Uterus (tissue), 4 donors: ENCODE measurements around the gene SH3PXD2A. TPM values are rescaled to one million over a fixed set of nuclear protein-coding genes. Genes with fewer than 3 reads are reported as not detected.

ENCODE experiments used
- DNase-seq, 2 donors: peaks; one replicate each; pipeline ENCODE4 v3.0.0-alpha.2; 2019 to 2020
- H3K27ac ChIP-seq, 2 donors: fragments of 200-600 bp; sonication (generic); 1 replicate in 1 of 2; 2 replicates in 1 of 2; pipeline ENCODE4 v1.5.1; 2016 to 2018
- H3K27me3 ChIP-seq, 2 donors: fragments of 200-600 bp; sonication (generic); one replicate each; pipeline ENCODE4 v1.5.1; 2018 to 2019; ENCODE audit warnings: control low read depth in 1 of 2
- H3K36me3 ChIP-seq, 2 donors: fragments of 200-600 bp; sonication (generic); one replicate each; pipeline ENCODE4 v1.5.1; 2019; ENCODE audit warnings: control low read depth in 1 of 2
- H3K4me1 ChIP-seq, 2 donors: fragments of 200-600 bp; sonication (generic); one replicate each; pipeline ENCODE4 v1.5.1; 2018 to 2019; ENCODE audit warnings: control low read depth in 1 of 2
- H3K4me3 ChIP-seq, 2 donors: fragments of 200-600 bp; sonication (generic); 1 replicate in 1 of 2; 2 replicates in 1 of 2; pipeline ENCODE4 v1.5.1; 2018 to 2019; ENCODE audit warnings: mild to moderate bottlenecking in 1 of 2
- H3K9me3 ChIP-seq, 2 donors: fragments of 200-600 bp; sonication (generic); one replicate each; pipeline ENCODE4 v1.5.1; 2019; ENCODE audit warnings: control low read depth in 1 of 2
- CTCF ChIP-seq, 4 experiments: fragments of 200-600 bp in 2 of 4; fragments of 450-650 bp in 2 of 4; sonication (generic) in 2 of 4; IDR thresholded peaks; one replicate each; pipeline ENCODE4 v1.5.1; 2016 to 2019; ENCODE audit warnings: antibody characterized with exemption in 4 of 4, mild to moderate bottlenecking in 2 of 4, moderate library complexity in 1 of 4
- POLR2A ChIP-seq, 2 donors: fragments of 450-650 bp; IDR thresholded peaks; one replicate each; pipeline ENCODE4 v1.6.1; 2016; ENCODE audit warnings: antibody characterized with exemption in 2 of 2, mild to moderate bottlenecking in 1 of 2, moderate library complexity in 1 of 2
- intact Hi-C: fragments of 100-400 bp; cut with DNase I; formaldehyde crosslinking; loops from one replicate; pipeline ENCODE4 v1.15.1; 2023; ENCODE audit warnings: low total_unique reads
- total RNA-seq, 4 donors: library from RNA; depleted of rRNA in 3 of 4; stranded (reverse); fragments of >200 nt in 3 of 4; gene quantifications; one replicate each; pipeline versions ENCODE4 v1.1.0 to v1.2.4, GENCODE V29; 2014 to 2023
- donor health status: DM: yes; HTN: yes; CAD: no.

SH3PXD2A gene
- total RNA-seq, 4 donors from 2014 or later = 12.6 to 117 (median 46.6) TPM

DNA sequence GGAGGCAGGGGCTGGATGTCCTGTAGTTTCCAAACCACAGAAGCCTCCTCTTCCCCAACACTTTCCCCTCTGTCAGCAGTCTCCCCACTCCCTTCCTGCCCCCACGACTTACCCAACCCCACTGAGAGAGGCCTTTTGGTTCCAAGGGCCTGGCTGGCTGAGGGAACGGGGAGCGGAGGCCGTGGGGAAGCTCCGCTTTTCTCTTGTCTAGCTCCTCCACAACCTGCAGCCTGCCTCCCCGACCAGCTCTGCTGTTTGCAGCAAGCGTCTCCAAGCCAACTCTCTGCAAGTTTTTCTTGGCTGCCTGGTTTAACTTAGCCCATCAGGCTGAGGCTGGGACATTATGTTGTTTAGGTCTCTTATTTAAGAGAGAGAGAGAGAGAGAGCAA is 235.0 kb downstream of the SH3PXD2A start:
- H3K4me3 ChIP-seq = no peak overlapping the region
- peaks cover 15 to 30% of the 10 kb centered on the region in 2 donors for H3K4me1 ChIP-seq
- H3K36me3 ChIP-seq = no peaks in the 10 kb centered on the region
- peak overlapping the region; percentile 69 to 73 for H3K27ac ChIP-seq
- TF ChIP-seq CTCF (IDR thresholded peaks at IDR 0.05) = no peak
- no peak for TF ChIP-seq POLR2A (IDR thresholded peaks at IDR 0.05)
- peak in 1 of 2 donors; percentile 54 for DNase-seq
- no peaks in the 10 kb centered on the region for H3K9me3 ChIP-seq
- intact Hi-C loops = no loop called here
- H3K27me3 ChIP-seq = no peaks in the 10 kb centered on the region

GRCh38 chr10:103619424-103620351 is 235.7 kb downstream of the SH3PXD2A start:
- Histone ChIP-seq H3K27me3 (no peaks in the 10 kb centered on the region), H3K4me3 (no peak overlapping the region), H3K36me3 (no peaks in the 10 kb centered on the region), H3K9me3 (no peaks in the 10 kb centered on the region), H3K4me1 (peaks cover 15 to 30% of the 10 kb centered on the region in 2 donors), H3K27ac (peak overlapping the region; percentile 69 to 73)
- TF ChIP-seq CTCF (IDR thresholded peaks at IDR 0.05) (no peak), POLR2A (IDR thresholded peaks at IDR 0.05) (no peak)
- intact Hi-C loops = no loop called here
- no peak for DNase-seq

GRCh38 chr10:103618575-103619423 is 236.6 kb downstream of the SH3PXD2A start:
- TF ChIP-seq POLR2A (IDR thresholded peaks at IDR 0.05) (no peak), CTCF (IDR thresholded peaks at IDR 0.05) (no peak)
- no peak overlapping the region for H3K4me3 ChIP-seq
- intact Hi-C loops = no loop called here
- peaks cover 15 to 30% of the 10 kb centered on the region in 2 donors for H3K4me1 ChIP-seq
- H3K9me3 ChIP-seq = no peaks in the 10 kb centered on the region
- H3K27ac ChIP-seq = peak overlapping the region; percentile 69 to 73
- no peaks in the 10 kb centered on the region for H3K27me3 ChIP-seq
- no peaks in the 10 kb centered on the region for H3K36me3 ChIP-seq
- DNase-seq = peak; percentile 83 to 85

DNA sequence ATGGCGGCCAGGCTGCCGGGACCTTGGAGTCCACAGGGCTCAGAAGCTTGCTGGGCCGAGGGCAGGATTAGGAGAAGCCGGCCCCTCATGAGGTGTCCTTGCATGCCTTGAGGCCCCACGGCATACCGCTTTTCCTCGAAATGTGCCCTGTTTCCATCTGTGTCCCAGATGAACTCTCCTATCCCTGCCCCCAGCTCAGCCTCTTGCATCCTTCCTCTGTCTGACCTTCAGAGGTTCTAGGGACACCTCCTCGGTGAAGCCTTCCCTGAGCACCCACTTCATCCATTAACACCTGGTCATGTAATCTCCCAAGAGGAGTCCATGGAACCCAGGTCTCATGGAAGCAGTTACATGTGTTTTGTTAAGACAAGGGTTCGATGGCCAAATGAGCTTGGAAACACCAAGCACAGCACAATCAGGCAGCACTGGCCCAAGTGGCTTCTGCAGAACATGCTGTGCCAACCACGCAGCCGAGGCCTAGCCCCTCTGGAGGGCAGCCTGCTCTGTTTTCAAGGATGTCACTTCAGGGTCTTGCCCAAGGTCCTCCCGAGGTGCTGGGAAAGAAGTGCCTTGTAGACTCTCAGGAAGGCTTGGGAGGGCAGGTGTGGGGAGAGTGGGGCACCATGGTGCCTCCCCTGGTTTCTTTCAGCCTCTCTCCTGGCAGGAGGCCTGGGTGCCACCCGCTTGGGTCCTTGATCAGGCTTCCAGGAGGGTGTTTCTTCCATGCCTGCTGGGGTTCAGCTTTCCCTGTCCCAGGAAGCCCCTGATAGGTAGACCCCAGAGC is 237.6 kb downstream of the SH3PXD2A start:
- Histone ChIP-seq H3K36me3 (no peaks in the 10 kb centered on the region), H3K9me3 (no peaks in the 10 kb centered on the region), H3K4me1 (peaks cover 15 to 30% of the 10 kb centered on the region in 2 donors), H3K27me3 (no peaks in the 10 kb centered on the region), H3K4me3 (no peak overlapping the region), H3K27ac (peak overlapping the region; percentile 69 to 73)
- TF ChIP-seq POLR2A (IDR thresholded peaks at IDR 0.05) (no peak), CTCF (IDR thresholded peaks at IDR 0.05) (no peak)
- DNase-seq = no peak
- intact Hi-C loops = no loop called here
